Endometrial microvascular endothelial cells (primary cell): ENCODE measurements around the gene MCF2L2. TPM values are rescaled to one million over a fixed set of nuclear protein-coding genes. Genes with fewer than 3 reads are reported as not detected.

ENCODE experiments used
- in situ Hi-C: cut with HindIII; loops from 2 replicates; pipeline ENCODE4 v1.10.0; 2017; ENCODE audit warnings: low sequenced_read_pairs, low pct_unique_long_range_greater_than_20kb; ENCODE audit errors: inconsistent ontology term
- total RNA-seq: library from RNA; depleted of rRNA; stranded (reverse); fragments of >200 nt; gene quantifications from one replicate; pipeline ENCODE4 v1.2.3, GENCODE V29; 2015; ENCODE audit errors: inconsistent ontology term

Gene MCF2L2
- total RNA-seq, 1 donor from 2014 or later = 1.5 TPM

- in situ Hi-C loops = no loop called here
Observed at GRCh38 chr3:183340222-183340621, 88.2 kb downstream of the MCF2L2 start.

DNA sequence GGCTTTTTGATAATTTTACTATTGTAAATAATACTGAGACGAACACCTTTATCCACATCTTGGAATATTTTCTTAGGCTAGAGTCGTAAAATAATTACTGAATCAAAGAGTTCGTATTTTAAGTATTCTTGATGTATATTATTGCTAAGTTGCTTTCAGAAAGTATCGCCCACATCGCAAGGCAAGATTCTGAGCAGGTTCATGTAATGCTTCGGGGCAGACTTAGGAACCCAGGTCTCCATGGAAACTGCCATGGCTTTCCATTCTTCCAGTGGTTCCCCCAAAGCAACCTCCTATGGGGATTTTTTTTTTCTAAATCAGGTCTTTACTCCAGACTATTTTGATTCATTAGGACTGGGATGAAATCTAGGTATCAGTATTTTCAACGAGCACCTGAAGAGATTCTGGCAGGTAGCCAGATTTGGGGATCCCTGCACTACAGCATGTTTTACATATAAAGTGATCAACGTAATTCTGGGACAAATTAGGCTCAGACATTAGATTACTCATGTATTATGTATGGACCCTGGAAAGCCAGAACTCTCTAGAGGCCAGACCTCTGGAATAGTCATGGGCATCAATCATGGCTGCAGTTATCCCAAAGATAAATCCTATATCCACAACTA is 88.8 kb downstream of the MCF2L2 start:
- in situ Hi-C loops = no loop called here

DNA sequence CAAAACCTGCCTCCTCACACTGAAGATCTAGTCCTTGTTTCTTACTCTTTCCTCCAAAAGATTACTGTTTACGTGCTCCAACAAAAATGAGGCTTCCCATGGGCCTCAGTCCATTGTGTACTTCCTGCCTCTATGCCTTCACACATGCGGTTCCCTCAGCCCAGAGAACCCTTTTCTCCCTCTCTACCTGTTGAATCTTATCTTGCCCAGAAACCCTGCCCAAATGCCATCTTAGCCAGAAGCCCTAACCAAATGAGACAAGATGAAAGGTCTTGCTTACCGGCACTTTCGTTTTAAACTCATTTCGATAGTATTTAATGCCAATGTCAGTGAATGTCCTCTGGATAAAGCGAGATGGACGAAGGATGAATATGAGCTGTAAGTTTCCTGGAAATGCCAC is 89.9 kb downstream of the MCF2L2 start:
- in situ Hi-C loops = no loop called here

DNA sequence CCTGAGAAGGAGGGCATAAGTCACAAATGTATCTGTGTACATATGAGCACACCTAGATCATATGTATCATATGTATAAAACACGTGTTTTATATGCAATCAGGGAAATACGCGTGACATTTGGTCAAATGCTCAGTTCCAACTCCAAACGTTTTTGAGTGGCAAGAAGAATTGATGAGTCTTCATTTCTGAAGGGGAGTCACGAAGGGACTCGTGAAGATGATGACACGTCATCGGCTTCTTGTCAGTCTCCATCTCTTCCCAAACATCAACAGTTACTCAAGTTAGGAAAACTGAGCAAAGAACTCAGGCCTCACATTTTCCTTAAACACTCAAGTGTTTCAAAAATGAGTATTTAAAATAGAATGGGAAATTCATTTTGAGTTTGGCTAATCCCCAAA is 95.9 kb downstream of the MCF2L2 start:
- in situ Hi-C loops = no loop called here

GRCh38 chr3:183331498-183331897 is 96.9 kb downstream of the MCF2L2 start:
- in situ Hi-C loops = no loop called here

- in situ Hi-C loops = no loop called here
Observed at GRCh38 chr3:183330881-183331280, 97.5 kb downstream of the MCF2L2 start.

GRCh38 chr3:183329543-183329942 is 98.9 kb downstream of the MCF2L2 start:
- in situ Hi-C loops = no loop called here

DNA sequence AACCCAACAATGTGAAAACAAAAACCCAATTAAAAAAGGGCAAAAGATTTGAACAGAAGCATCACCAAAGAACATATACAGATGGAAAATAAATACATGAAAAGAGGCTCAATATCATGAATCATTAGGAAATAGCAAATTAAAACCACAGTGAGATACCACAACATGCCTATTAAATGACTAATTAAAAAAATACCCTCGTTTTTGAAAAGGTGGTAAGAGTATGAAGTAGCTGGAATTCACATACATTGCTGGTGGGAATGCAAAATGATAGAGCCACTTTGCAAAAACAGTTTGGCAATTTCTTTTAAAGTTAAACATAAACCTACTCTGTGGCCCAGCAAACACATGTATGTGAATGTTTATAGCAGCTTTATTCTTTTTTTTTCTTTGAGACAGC is 99.6 kb downstream of the MCF2L2 start:
- in situ Hi-C loops = no loop called here

GRCh38 chr3:183328164-183328563 is 100.3 kb downstream of the MCF2L2 start:
- in situ Hi-C loops = no loop called here

- in situ Hi-C loops = no loop called here
Observed at GRCh38 chr3:183327343-183327742, 101.1 kb downstream of the MCF2L2 start.

GRCh38 chr3:183324083-183324482 is 104.3 kb downstream of the MCF2L2 start:
- in situ Hi-C loops = no loop called here

GRCh38 chr3:183319371-183319770 is 109.0 kb downstream of the MCF2L2 start:
- in situ Hi-C loops = no loop called here

DNA sequence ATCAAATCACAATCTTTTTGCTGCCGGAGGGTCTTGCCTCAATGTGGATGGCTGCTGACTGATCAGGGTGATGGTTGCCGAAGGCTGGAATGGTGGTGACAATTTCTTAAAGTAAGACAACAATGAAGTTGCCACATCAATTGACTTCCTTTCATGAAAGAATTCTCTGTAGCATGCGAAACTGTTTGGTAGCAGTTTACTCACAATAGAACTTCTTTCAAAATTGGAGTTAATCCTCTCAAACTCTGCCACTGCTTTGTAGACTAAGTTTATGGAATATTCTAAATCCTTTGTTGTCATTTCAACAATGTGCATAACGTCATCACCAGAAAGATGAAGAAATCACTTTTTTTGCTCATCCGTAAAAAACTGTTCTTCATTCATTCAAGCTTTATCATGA is 109.5 kb downstream of the MCF2L2 start:
- in situ Hi-C loops = no loop called here

DNA sequence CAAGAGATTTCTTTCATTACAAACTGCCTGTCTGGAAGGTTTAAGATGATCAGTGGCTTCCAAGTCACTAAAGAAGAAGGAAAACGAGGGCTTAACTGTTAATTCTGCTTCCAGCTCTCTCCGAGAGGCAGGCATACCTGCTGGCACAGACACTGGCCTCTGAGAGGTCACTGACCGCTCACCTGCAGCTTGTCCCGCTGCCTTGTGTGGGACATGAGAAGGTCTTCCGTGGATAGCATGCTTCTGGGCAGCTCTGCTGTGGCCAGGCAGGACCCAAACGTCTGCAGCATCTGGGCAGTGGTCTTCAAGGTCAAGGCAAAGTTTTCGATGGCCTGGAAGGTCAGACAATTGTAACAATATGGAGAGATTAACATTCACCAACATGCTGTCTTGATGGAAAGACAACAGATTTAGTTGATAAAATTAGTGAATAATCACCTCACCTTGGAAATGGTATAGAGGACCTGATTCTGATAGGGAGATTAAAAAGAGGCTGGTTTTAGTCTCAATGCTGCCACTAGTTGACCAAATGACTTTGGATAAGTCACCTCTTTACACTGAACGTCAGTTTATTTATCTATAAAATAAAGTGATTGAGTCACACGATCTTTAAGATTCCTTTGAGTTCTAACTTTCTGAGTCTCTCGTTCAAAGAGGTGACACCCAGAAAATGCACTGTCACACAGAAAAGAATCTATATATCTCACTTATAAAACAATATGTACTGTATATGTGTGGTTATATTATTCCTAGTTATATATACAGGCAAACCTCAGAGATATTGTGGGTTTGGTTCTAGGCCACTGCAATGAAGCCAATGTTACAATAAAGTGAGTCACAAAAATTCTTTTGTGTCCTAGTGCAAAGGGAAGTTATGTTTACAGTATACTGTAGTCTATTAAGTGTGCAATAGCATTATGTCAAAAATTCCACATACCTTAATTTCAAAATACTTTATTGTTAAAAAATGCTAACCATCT is 110.2 kb downstream of the MCF2L2 start:
- in situ Hi-C loops = no loop called here

GRCh38 chr3:183317271-183317670 is 111.1 kb downstream of the MCF2L2 start:
- in situ Hi-C loops = no loop called here

GRCh38 chr3:183315739-183316138 is 112.7 kb downstream of the MCF2L2 start:
- in situ Hi-C loops = no loop called here

DNA sequence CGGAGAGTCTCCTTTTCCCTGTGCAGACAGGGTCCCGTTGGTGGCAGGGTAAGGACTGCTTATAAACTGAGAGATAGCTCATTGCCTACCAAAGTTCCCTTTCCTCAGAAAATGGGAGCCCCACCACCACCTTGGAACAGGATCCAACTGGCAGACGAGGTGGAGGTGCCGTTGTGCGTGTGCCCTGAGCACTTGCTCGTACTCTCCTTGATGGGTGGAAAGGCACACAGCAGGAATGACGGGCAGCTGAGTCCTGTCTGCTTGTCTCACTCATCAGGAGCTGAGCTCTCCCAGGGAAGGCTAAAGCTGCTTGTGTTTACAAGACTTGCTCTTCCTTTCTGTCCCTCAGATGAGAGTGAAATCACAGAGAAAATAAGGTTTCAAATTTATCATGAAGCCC is 114.7 kb downstream of the MCF2L2 start:
- in situ Hi-C loops = no loop called here

DNA sequence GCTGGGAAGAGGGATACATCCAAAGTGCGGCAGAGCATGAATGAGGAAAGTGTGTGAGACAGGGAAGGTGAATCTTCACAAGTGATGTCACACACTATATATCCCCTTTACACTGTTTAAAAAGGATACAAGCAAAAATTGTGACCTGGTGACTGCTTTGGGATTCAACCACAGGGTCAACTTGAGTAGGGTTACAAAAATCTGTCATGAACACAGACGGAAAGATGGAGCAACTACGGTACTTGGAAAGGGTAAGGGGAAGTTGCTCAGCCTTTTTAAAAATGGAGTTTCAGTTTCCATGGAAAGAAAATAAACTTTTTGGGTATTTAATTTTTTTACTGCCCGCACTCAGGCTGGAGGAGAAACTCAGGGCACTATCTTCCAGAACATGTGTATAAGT is 115.1 kb downstream of the MCF2L2 start:
- in situ Hi-C loops = no loop called here

- in situ Hi-C loops = no loop called here
Observed at GRCh38 chr3:183312433-183312832, 116.0 kb downstream of the MCF2L2 start.

- in situ Hi-C loops = no loop called here
Observed at GRCh38 chr3:183310936-183311335, 117.5 kb downstream of the MCF2L2 start.
